OCI-LY7 (cell line): ENCODE measurements around the gene NOTO. TPM values are rescaled to one million over a fixed set of nuclear protein-coding genes. Genes with fewer than 3 reads are reported as not detected.

Experiments used
- BruUV-seq: library from RNA; stranded (reverse); fragments of 400-500 nt; replicated peaks from 2 replicates; lab custom pipeline; 2021; lab: Mats Ljungman, UMichigan
- CTCF ChIA-PET: fragments of 300-600 bp; sonication (Branson Sonifier 250); formaldehyde crosslinking; loops from one replicate; lab custom pipeline; 2022; ENCODE audit warnings: antibody characterized with exemption; ENCODE audit not compliant: unreplicated experiment; lab: Charles Lee
- POLR2A ChIA-PET: fragments of 300-600 bp; sonication (Branson Sonifier 250); formaldehyde crosslinking; loops from one replicate; lab custom pipeline; 2022; ENCODE audit warnings: antibody characterized with exemption; lab: Charles Lee
- DNase-seq: peaks from one replicate; pipeline ENCODE4 v3.0.0-alpha.2; 2015; ENCODE audit warnings: low spot score
- H2AFZ ChIP-seq: fragments of 200-600 bp; sonication (generic), shearing (Covaris generic); 2 replicates; pipeline ENCODE4 v1.6.1; 2014; ENCODE audit warnings: mild to moderate bottlenecking, antibody characterized with exemption, low read length, moderate library complexity
- H3K27ac ChIP-seq: fragments of 200-600 bp; sonication (generic); 2 replicates; pipeline ENCODE4 v1.5.1; 2014; ENCODE audit warnings: mixed run types, low read depth, mild to moderate bottlenecking, moderate library complexity, low read length, inconsistent platforms; ENCODE audit not compliant: poor library complexity, severe bottlenecking
- H3K36me3 ChIP-seq: fragments of 200-600 bp; sonication (generic); 2 replicates; pipeline ENCODE4 v1.6.1; 2014; ENCODE audit warnings: mild to moderate bottlenecking, antibody characterized with exemption, low read length, moderate library complexity, mixed read lengths; ENCODE audit not compliant: insufficient read depth
- H3K4me1 ChIP-seq: fragments of 200-600 bp; sonication (generic); 2 replicates; pipeline ENCODE4 v1.5.1; 2014; ENCODE audit warnings: mild to moderate bottlenecking, low read length; ENCODE audit not compliant: insufficient read depth, poor library complexity, severe bottlenecking
- H3K4me2 ChIP-seq: fragments of 200-600 bp; sonication (generic); 2 replicates; pipeline ENCODE4 v1.6.1; 2014; ENCODE audit warnings: mild to moderate bottlenecking, low read length
- H3K4me3 ChIP-seq: fragments of 200-600 bp; sonication (generic); 2 replicates; pipeline ENCODE4 v1.5.1; 2014; ENCODE audit warnings: mild to moderate bottlenecking, low read depth, low read length; ENCODE audit not compliant: poor library complexity, severe bottlenecking
- H3K79me2 ChIP-seq: fragments of 200-600 bp; sonication (generic); 2 replicates; pipeline ENCODE4 v1.6.1; 2016; ENCODE audit warnings: low read depth, mild to moderate bottlenecking, low read length, moderate library complexity, mixed read lengths; ENCODE audit not compliant: insufficient read depth
- H3K9me2 ChIP-seq: fragments of 200-600 bp; sonication (generic); 2 replicates; pipeline ENCODE4 v1.6.1; 2016; ENCODE audit warnings: mild to moderate bottlenecking, low read length, mixed read lengths; ENCODE audit not compliant: insufficient read depth
- H3K9me3 ChIP-seq: fragments of 200-600 bp; sonication (generic); 2 replicates; pipeline ENCODE4 v1.6.1; 2014; ENCODE audit warnings: mild to moderate bottlenecking, mixed run types, low read length, mixed read lengths
- H4K20me1 ChIP-seq: fragments of 200-600 bp; sonication (generic); 2 replicates; pipeline ENCODE4 v1.6.1; 2014; ENCODE audit warnings: mild to moderate bottlenecking, antibody characterized with exemption, low read length, moderate library complexity, mixed read lengths; ENCODE audit not compliant: insufficient read depth
- CTCF ChIP-seq: fragments of 200-600 bp; sonication (generic); conservative IDR thresholded peaks from 2 replicates; pipeline ENCODE4 v1.5.1; 2014; ENCODE audit warnings: mild to moderate bottlenecking, antibody characterized with exemption, low read length, moderate library complexity, mixed read lengths
- EZH2phosphoT487 ChIP-seq: fragments of 200-600 bp; sonication (generic); IDR thresholded peaks from 2 replicates; pipeline ENCODE4 v1.6.1; 2018; ENCODE audit warnings: low read depth, borderline replicate concordance, mild to moderate bottlenecking, mixed run types, antibody characterized with exemption, low read length, moderate library complexity, mixed read lengths
- intact Hi-C: fragments of 100-400 bp; cut with micrococcal nuclease; formaldehyde crosslinking; loops from one replicate; pipeline ENCODE4 v1.10.0; 2022; ENCODE audit not compliant: unreplicated experiment
- total RNA-seq, 2 experiments: library from RNA; depleted of rRNA in 1 of 2; stranded (reverse); fragments of >200 nt in 1 of 2; shearing (Covaris generic) in 1 of 2; gene quantifications; 2 replicates each; pipeline ENCODE4 v1.2.3, GENCODE V29; 2014 to 2022

Gene NOTO
- total RNA-seq, 2 experiments from 2014 or later, result not detected

GRCh38 chr2:73176881-73177644 lies 25.3 kb upstream of the NOTO start:
- peak overlapping the region; percentile 56; the same call in 1 of the 2 replicates for H2AFZ ChIP-seq
- H3K27ac ChIP-seq, result no peak overlapping the region
- ChIA-PET POLR2A (interaction anchor here (1.4 kb wide), 1 partner anchor 36 kb away, joined by 3 read pairs; no protein-coding TSS in a partner anchor), CTCF (interaction anchor here (0.6 to 1.6 kb wide), 12 partner anchors 9 to 1978 kb away, joined by 3 to 10 read pairs (median 4); no protein-coding TSS in a partner anchor)
- H3K9me2 ChIP-seq, result no peaks in the 10 kb centered on the region
- intact Hi-C loops, result loop anchor here (1.0 to 2.0 kb wide), 5 partner anchors 36 to 406 kb away; no protein-coding TSS in a partner anchor
- DNase-seq, result peak; percentile 82
- TF ChIP-seq CTCF (peak; percentile 96), EZH2phosphoT487 (no peak)
- H3K4me3 ChIP-seq, result peak overlapping the region; percentile 63
- H3K36me3 ChIP-seq, result no peaks in the 10 kb centered on the region
- H3K9me3 ChIP-seq, result no peaks in the 10 kb centered on the region
- no peaks in the 10 kb centered on the region for H3K79me2 ChIP-seq
- H3K4me2 ChIP-seq, result peak overlapping the region; percentile 70
- no peaks in the 10 kb centered on the region for H4K20me1 ChIP-seq
- H3K4me1 ChIP-seq, result no peaks in the 10 kb centered on the region
- BruUV-seq, result no TSS peak

- ChIA-PET CTCF (interaction anchor here (0.5 to 1.6 kb wide), 13 partner anchors 10 to 1977 kb away, joined by 3 to 10 read pairs (median 4); no protein-coding TSS in a partner anchor), POLR2A (interaction anchor here (0.7 to 1.4 kb wide), 2 partner anchors 35 to 197 kb away, joined by 3 read pairs; no protein-coding TSS in a partner anchor)
- intact Hi-C loops, result loop anchor here (1.0 to 2.0 kb wide), 5 partner anchors 35 to 407 kb away; no protein-coding TSS in a partner anchor
- no peak for DNase-seq
- Histone ChIP-seq H4K20me1 (no peaks in the 10 kb centered on the region), H3K9me3 (no peaks in the 10 kb centered on the region), H2AFZ (peak overlapping the region; percentile 56; the same call in 1 of the 2 replicates), H3K79me2 (no peaks in the 10 kb centered on the region), H3K4me3 (peak overlapping the region; percentile 63), H3K4me1 (no peaks in the 10 kb centered on the region), H3K4me2 (peak overlapping the region; percentile 70), H3K36me3 (no peaks in the 10 kb centered on the region), H3K9me2 (no peaks in the 10 kb centered on the region), H3K27ac (no peak overlapping the region)
- no TSS peak for BruUV-seq
- no peak for TF ChIP-seq EZH2phosphoT487
- peak; percentile 61 for TF ChIP-seq CTCF
Observed at GRCh38 chr2:73177645-73178255, 24.6 kb upstream of the NOTO start.
